H9 (cell line): ENCODE data around the gene TSSK6. TPM values are rescaled to one million over a fixed set of nuclear protein-coding genes. Genes with fewer than 3 reads are reported as not detected.

ENCODE experiments used
- DNase-seq: peaks from one replicate; pipeline ENCODE4 v3.0.0-alpha.2; 2017
- H2AFZ ChIP-seq: one replicate; pipeline ENCODE4 v1.6.1; 2013; ENCODE audit warnings: mild to moderate bottlenecking, low read length, control low read depth, moderate library complexity
- H2AK5ac ChIP-seq: 2 replicates; pipeline ENCODE4 v1.6.1; 2013; ENCODE audit warnings: low read length, control low read depth, mixed read lengths; ENCODE audit not compliant: insufficient read length
- H2BK120ac ChIP-seq: one replicate; pipeline ENCODE4 v1.6.1; 2013; ENCODE audit warnings: low read depth, mild to moderate bottlenecking, low read length, control low read depth, inconsistent platforms; ENCODE audit not compliant: poor library complexity, severe bottlenecking
- H2BK12ac ChIP-seq: 2 replicates; pipeline ENCODE4 v1.6.1; 2013; ENCODE audit warnings: low read length, control low read depth, mixed read lengths, low read depth; ENCODE audit not compliant: insufficient read length
- H2BK15ac ChIP-seq: 2 replicates; pipeline ENCODE4 v1.6.1; 2013; ENCODE audit warnings: low read depth, low read length, control low read depth
- H2BK20ac ChIP-seq: one replicate; pipeline ENCODE4 v1.6.1; 2013; ENCODE audit warnings: low read depth, mild to moderate bottlenecking, low read length, control low read depth, inconsistent platforms; ENCODE audit not compliant: poor library complexity, severe bottlenecking
- H2BK5ac ChIP-seq: 2 replicates; pipeline ENCODE4 v1.6.1; 2013; ENCODE audit warnings: low read length, control low read depth, mixed read lengths; ENCODE audit not compliant: insufficient read length
- H3K14ac ChIP-seq: 2 replicates; pipeline ENCODE4 v1.6.1; 2013; ENCODE audit warnings: low read length, control low read depth; ENCODE audit not compliant: insufficient read depth
- H3K18ac ChIP-seq: 2 replicates; pipeline ENCODE4 v1.6.1; 2013; ENCODE audit warnings: low read depth, mild to moderate bottlenecking, mixed read lengths, low read length, control low read depth; ENCODE audit not compliant: insufficient read length
- H3K23ac ChIP-seq: 2 replicates; pipeline ENCODE4 v1.6.1; 2013; ENCODE audit warnings: low read length, control low read depth, mixed read lengths, low read depth; ENCODE audit not compliant: insufficient read length
- H3K23me2 ChIP-seq: 2 replicates; pipeline ENCODE4 v1.6.1; 2013; ENCODE audit warnings: low read depth, mild to moderate bottlenecking, mixed read lengths, low read length, control low read depth; ENCODE audit not compliant: insufficient read length, poor library complexity, severe bottlenecking
- H3K27ac ChIP-seq: 2 replicates; pipeline ENCODE4 v1.5.1; 2013; ENCODE audit warnings: low read length, control low read depth, mixed read lengths, low read depth; ENCODE audit not compliant: insufficient read length
- H3K27me3 ChIP-seq: 2 replicates; pipeline ENCODE4 v1.6.1; 2013; ENCODE audit warnings: low read length, control low read depth, inconsistent platforms; ENCODE audit not compliant: insufficient read depth
- H3K4ac ChIP-seq: 2 replicates; pipeline ENCODE4 v1.6.1; 2013; ENCODE audit warnings: low read depth, mild to moderate bottlenecking, control low read depth, inconsistent platforms, low read length, moderate library complexity
- H3K4me1 ChIP-seq: 2 replicates; pipeline ENCODE4 v1.6.1; 2013; ENCODE audit warnings: low read length, control low read depth, inconsistent platforms; ENCODE audit not compliant: insufficient read depth
- H3K4me2 ChIP-seq: 2 replicates; pipeline ENCODE4 v1.6.1; 2013; ENCODE audit warnings: low read length, control low read depth, mixed read lengths; ENCODE audit not compliant: insufficient read length, insufficient read depth
- H3K56ac ChIP-seq: 2 replicates; pipeline ENCODE4 v1.6.1; 2013; ENCODE audit warnings: low read depth, mild to moderate bottlenecking, mixed read lengths, low read length, control low read depth; ENCODE audit not compliant: insufficient read length
- H3K79me1 ChIP-seq: 2 replicates; pipeline ENCODE4 v1.6.1; 2013; ENCODE audit warnings: low read depth, mild to moderate bottlenecking, moderate library complexity, low read length, control low read depth, inconsistent platforms; ENCODE audit not compliant: insufficient read depth, poor library complexity, severe bottlenecking
- H3K79me2 ChIP-seq: 2 replicates; pipeline ENCODE4 v1.6.1; 2013; ENCODE audit warnings: low read length, control low read depth, inconsistent platforms; ENCODE audit not compliant: insufficient read depth
- H3K9ac ChIP-seq: 2 replicates; pipeline ENCODE4 v1.6.1; 2013; ENCODE audit warnings: low read length, control low read depth, mixed read lengths; ENCODE audit not compliant: insufficient read length; ENCODE audit errors: extremely low read depth
- H3K9me3 ChIP-seq: one replicate; pipeline ENCODE4 v1.6.1; 2013; ENCODE audit warnings: low read depth, low read length, inconsistent platforms; ENCODE audit not compliant: control insufficient read depth
- H3T11ph ChIP-seq: one replicate; pipeline ENCODE4 v1.6.1; 2013; ENCODE audit warnings: mild to moderate bottlenecking, low read length, control low read depth, inconsistent platforms
- H4K20me1 ChIP-seq: one replicate; pipeline ENCODE4 v1.6.1; 2013; ENCODE audit not compliant: control insufficient read depth, insufficient read length, insufficient read depth
- H4K5ac ChIP-seq: 2 replicates; pipeline ENCODE4 v1.6.1; 2013; ENCODE audit warnings: low read depth, mild to moderate bottlenecking, mixed read lengths, low read length, control low read depth; ENCODE audit not compliant: insufficient read length
- H4K8ac ChIP-seq: replicated peaks from 2 replicates; pipeline ENCODE4 v1.6.1; 2013; ENCODE audit warnings: low read length, control low read depth, mixed read lengths, low read depth; ENCODE audit not compliant: insufficient read length
- H4K91ac ChIP-seq: 2 replicates; pipeline ENCODE4 v1.6.1; 2013; ENCODE audit warnings: low read depth, mild to moderate bottlenecking, moderate library complexity, mixed read lengths, low read length, control low read depth; ENCODE audit not compliant: insufficient read length
- H3K27ac Mint-ChIP-seq, 3 experiments: 2 replicates in 2 of 3; 3 replicates in 1 of 3; pipeline ENCODE4 v1.8.0; 2020 to 2021; ENCODE audit warnings: mixed read lengths in 3 of 3, mild to moderate bottlenecking in 1 of 3, moderate library complexity in 1 of 3
- H3K27me3 Mint-ChIP-seq: 2 replicates; pipeline ENCODE4 v1.8.0; 2021; ENCODE audit warnings: low read depth, mild to moderate bottlenecking, moderate library complexity, mixed read lengths
- H3K36me3 Mint-ChIP-seq, 3 experiments: 2 replicates in 2 of 3; 3 replicates in 1 of 3; pipeline ENCODE4 v1.8.0; 2020 to 2021; ENCODE audit warnings: low read depth in 3 of 3, mixed read lengths in 3 of 3; ENCODE audit not compliant: insufficient read depth in 1 of 3
- H3K4me1 Mint-ChIP-seq, 2 experiments: 2 replicates each; pipeline ENCODE4 v1.8.0; 2020; ENCODE audit warnings: mixed read lengths in 2 of 2
- H3K4me3 Mint-ChIP-seq, 2 experiments: 2 replicates in 1 of 2; 3 replicates in 1 of 2; pipeline ENCODE4 v1.8.0; 2020 to 2021; ENCODE audit warnings: mild to moderate bottlenecking in 2 of 2, mixed read lengths in 2 of 2, moderate library complexity in 1 of 2
- H3K9me3 Mint-ChIP-seq, 2 experiments: 2 replicates in 1 of 2; 3 replicates in 1 of 2; pipeline ENCODE4 v1.8.0; 2020; ENCODE audit warnings: mild to moderate bottlenecking in 2 of 2, mixed read lengths in 2 of 2, moderate library complexity in 1 of 2
- CTCF ChIP-seq: fragments of 200-600 bp; sonication (generic); conservative IDR thresholded peaks from 3 replicates; pipeline ENCODE4 v1.8.0; 2021; ENCODE audit warnings: antibody characterized with exemption, mild to moderate bottlenecking
- WGBS: extraction: QIAGEN DNeasy Blood & Tissue Kit; methylation state at CpG from one replicate; pipeline ENCODE4 v1.1.7; 2013; ENCODE audit warnings: missing lambda C conversion rate, low lambda C conversion rate, mixed read lengths; ENCODE audit not compliant: insufficient read length; ENCODE audit errors: extremely low coverage; 5-methylcytosine and 5-hydroxymethylcytosine counted together
- total RNA-seq: library from RNA; stranded (reverse); gene quantifications from 2 replicates; pipeline ENCODE4 v1.2.1, GENCODE V29; 2021

TSSK6 gene
- total RNA-seq, 1 experiment from 2014 or later, result 2.6 TPM

DNA sequence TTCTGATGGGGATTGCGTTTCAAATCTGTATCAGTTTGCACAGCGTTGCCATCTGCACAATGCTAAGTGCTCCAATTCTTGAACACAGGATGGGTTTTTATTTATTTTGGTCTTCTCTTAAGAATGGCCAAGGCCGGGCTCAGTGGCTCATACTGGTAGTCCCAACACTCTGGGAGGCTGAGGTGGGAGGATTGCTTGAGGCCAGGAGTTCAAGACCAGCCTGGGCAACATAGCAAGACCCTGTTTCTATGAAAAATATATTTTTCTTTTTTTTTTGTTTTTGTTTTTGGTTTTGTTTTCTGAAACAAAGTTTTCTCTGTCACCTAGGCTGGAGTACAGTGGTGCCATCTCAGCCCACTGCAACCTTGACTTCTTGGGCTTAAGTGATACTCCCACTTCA, 7.8 kb upstream of the TSSK6 start:
- H3K4me1 ChIP-seq, result no peaks in the 10 kb centered on the region
- H2BK20ac ChIP-seq, result no peak overlapping the region
- H3K4me3 Mint-ChIP-seq, result no peak overlapping the region
- H3K27me3 ChIP-seq, result no peaks in the 10 kb centered on the region
- H2BK12ac ChIP-seq, result no peak overlapping the region
- peaks cover 5% of the 10 kb centered on the region for H3K9me3 ChIP-seq
- H3K4me1 Mint-ChIP-seq, result peaks cover 8 to 14% of the 10 kb centered on the region in 2 experiments
- no CpG with 5 or more reads among the region's 3 CpGs for WGBS
- H3K23ac ChIP-seq, result no peak overlapping the region
- no peak overlapping the region for H3K4me2 ChIP-seq
- H3K4ac ChIP-seq, result no peak overlapping the region
- H4K91ac ChIP-seq, result no peak overlapping the region
- no peak for TF ChIP-seq CTCF
- H3K79me1 ChIP-seq, result peaks cover 12% of the 10 kb centered on the region
- no peaks in the 10 kb centered on the region for H3K27me3 Mint-ChIP-seq
- no peak overlapping the region for H3K27ac Mint-ChIP-seq
- H4K5ac ChIP-seq, result no peak overlapping the region
- no peak overlapping the region for H3K14ac ChIP-seq
- H3K27ac ChIP-seq, result no peak overlapping the region
- peaks cover 5% of the 10 kb centered on the region; the same call in 1 of the 2 replicates for H3K79me2 ChIP-seq
- H3K9me3 Mint-ChIP-seq, result peaks cover 3 to 4% of the 10 kb centered on the region in 2 experiments; a peak in 3 of 5 replicates
- no peak overlapping the region for H3K9ac ChIP-seq
- H2AFZ ChIP-seq, result no peak overlapping the region
- no peak overlapping the region for H2BK5ac ChIP-seq
- H2BK15ac ChIP-seq, result no peak overlapping the region
- peaks cover 15 to 64% (median 54%) of the 10 kb centered on the region in 3 experiments for H3K36me3 Mint-ChIP-seq
- H4K8ac ChIP-seq, result no peak overlapping the region
- H3T11ph ChIP-seq, result no peak overlapping the region
- no peaks in the 10 kb centered on the region for H4K20me1 ChIP-seq
- DNase-seq, result no peak
- H2BK120ac ChIP-seq, result no peak overlapping the region
- H3K56ac ChIP-seq, result no peak overlapping the region
- H3K18ac ChIP-seq, result no peak overlapping the region
- H3K23me2 ChIP-seq, result no peaks in the 10 kb centered on the region
- H2AK5ac ChIP-seq, result no peak overlapping the region
